HL-60/S4 treated with retinoic acid at 250 ng/mL for 4 days and 3 days (cell line): ENCODE measurements around the gene DUOXA2.

Source experiments
- in situ Hi-C: fragments of 300-500 bp; cut with MboI; formaldehyde crosslinking; loops from 2 replicates; pipeline ENCODE4 v1.7.0; 2022; ENCODE audit warnings: low sequenced_read_pairs

DUOXA2 gene

GRCh38 chr15:45156744-45157455, 42.8 kb downstream of the DUOXA2 start:
- in situ Hi-C loops: no loop called here

GRCh38 chr15:45157974-45158373, 43.8 kb downstream of the DUOXA2 start:
- in situ Hi-C loops: no loop called here

- in situ Hi-C loops: no loop called here
Observed at GRCh38 chr15:45161666-45162065, 47.5 kb downstream of the DUOXA2 start.

- in situ Hi-C loops: no loop called here
Observed at GRCh38 chr15:45162771-45163507, 48.8 kb downstream of the DUOXA2 start.

- in situ Hi-C loops: no loop called here
Observed at GRCh38 chr15:45163508-45163856, 49.4 kb downstream of the DUOXA2 start.

GRCh38 chr15:45164914-45165313, 50.8 kb downstream of the DUOXA2 start:
- in situ Hi-C loops: no loop called here

GRCh38 chr15:45165536-45165935, 51.4 kb downstream of the DUOXA2 start:
- in situ Hi-C loops: no loop called here

- in situ Hi-C loops: no loop called here
Observed at GRCh38 chr15:45166834-45167630, 52.9 kb downstream of the DUOXA2 start.

GRCh38 chr15:45167631-45168205, 53.6 kb downstream of the DUOXA2 start:
- in situ Hi-C loops: no loop called here
